GOT3 (cell line): Measurements from ENCODE around the gene CCDC102A.

Experiments
- DNase-seq: peaks from one replicate; lab custom pipeline; 2025; ENCODE audit warnings: mixed read lengths; lab: John Stamatoyannopoulos, UW

Gene CCDC102A

DNA sequence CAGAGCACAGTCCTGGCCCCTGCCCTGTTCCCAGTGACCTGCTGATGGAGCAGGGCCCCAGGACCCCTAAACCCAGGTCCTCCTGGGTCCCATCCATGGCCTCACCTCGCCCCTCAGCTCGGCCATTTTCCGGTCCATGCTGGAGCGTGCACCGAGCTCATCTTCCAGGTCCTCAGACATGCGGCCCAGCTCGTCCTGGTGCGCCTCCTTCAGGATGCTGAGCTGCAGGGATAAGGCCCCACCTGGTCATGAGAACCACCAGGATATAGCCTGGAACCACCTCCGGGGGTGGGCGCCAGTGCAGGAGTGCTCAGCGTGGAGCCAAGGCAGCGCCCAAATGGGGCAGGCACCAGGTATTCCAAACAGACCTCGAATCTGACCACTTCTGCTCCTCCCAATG, 17.9 kb downstream of the CCDC102A start:
- DNase-seq, result no peak

DNA sequence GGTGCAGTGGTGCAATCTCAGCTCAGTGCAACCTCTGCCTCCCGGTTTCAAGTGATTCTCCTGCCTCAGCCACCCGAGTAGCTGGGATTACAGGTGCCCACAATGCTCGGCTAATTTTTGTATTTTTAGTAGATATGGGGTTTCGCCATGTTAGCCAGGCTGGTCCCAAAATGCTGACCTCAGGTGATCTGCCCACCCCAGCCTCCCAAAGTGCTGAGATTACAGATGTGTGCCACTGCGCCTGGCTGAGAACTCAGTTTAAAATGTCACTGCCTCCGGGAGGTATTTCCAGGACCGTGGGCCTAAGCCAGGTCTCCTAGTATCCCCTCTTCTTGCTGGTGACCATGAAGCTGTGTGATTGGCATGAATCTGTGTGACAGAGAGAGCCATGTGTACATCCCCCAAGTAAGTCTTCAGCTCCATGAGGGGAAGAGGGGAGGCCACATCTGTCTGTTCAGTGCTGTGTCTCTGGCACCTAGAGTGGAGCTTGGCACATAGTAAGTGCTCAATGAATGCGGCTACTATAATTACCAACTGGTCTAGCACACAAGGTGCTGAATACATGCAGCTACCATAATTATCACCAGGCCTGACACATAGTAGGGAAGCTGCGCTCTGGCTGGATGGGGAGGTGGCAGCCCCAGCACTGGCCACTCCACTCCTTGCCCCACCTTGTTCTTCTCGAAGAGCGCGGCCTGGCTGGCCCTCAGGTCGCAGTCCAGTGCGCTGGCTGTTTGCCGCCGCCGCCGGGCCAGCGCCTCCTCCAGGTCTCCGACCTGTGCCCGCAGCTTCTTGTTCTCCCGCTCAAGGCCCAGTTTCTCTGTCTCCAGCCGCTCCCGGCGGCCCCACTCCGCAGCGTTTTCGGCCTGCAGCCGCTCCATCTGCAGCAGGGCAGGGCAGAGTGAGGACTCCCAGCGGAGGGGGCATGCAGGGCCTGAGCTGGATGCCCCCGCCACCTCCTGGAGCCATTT, 18.7 kb downstream of the CCDC102A start:
- no peak for DNase-seq

DNA sequence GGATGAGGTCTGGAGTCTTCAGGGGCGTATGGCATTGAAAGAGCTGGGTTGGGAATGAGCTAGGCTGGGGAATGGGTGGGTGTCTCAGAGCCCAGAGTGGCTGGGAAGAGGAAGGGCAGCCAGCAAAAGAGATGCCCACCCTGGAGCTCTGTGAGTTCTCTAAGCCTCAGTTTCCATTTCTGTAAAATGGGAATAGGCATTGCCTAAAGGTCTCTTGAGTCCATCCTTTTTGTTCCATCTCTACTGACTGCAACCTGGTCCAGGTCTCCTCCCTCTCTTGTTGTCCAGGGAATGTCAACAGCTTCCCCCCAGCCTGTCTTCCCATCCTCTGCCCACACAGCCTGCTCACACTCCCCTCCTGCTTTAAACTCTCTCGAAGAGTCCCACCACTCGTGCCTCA, 19.6 kb downstream of the CCDC102A start:
- DNase-seq, result no peak

DNA sequence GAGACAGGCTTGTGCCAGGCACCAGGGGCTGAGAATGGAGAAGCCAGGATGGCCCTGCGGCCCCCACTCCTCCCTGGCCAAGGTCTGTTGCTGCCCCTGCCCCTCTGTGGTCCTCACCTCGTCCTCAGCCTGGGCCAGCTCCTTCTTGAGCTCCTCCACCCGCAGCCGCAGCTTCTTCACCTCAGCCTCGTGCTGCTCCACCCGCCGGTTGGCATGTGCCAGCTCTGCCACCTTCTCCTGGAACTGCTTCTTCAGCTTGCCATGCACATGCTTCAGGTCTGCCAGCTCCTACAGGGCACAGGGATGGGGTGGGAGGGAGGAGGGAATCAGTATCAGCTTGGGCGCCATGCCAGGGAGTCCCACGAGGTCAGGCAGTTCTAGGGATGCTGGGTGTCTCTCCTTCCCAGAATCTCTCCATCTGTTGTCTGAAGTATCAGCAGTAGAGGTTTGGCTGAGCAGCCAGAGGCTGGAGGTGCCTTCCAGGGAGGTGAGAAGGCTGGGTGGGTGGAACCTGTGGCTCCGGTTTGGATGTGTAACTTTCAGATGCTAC, 20.1 kb downstream of the CCDC102A start:
- no peak for DNase-seq

DNA sequence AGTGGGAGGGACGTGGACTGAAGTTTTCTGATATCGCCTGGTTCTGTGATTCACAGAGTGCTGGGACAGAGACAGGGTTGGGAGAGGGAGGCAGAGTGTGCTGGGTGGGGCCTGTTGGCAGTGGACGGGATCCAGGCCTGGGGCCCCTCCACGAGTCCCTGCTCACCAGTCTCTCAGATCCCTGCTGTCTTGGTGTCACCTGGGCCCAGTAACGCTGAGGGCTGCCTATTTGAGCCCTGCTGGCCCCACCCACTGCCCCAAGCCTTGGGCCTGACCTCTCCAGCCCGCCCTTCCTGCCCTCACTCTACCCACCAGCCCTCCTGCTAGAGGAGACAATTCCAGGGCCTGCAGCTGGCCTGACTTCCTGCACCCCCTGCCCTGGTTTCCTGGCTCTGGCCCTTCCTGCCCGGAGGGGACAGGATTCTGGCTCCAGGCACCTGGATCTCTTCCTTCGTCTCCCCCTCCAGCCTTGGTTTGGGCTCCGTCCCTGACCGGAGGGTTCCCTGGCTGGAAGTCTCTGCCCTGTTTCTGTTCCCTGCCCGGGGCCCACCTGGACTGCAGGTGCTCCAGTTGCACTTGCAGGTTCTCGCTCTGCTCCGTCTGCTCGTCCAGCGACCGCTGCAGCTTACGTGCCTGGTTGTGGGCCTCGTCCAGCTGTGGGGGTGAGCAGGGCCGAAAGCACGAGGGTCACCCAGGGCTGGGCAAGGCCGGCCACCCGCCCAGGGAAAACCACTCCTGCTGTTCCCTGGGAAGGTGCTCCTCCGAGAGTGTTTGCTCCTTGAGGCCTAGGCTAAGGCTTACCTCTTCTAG, 21.4 kb downstream of the CCDC102A start:
- no peak for DNase-seq

DNA sequence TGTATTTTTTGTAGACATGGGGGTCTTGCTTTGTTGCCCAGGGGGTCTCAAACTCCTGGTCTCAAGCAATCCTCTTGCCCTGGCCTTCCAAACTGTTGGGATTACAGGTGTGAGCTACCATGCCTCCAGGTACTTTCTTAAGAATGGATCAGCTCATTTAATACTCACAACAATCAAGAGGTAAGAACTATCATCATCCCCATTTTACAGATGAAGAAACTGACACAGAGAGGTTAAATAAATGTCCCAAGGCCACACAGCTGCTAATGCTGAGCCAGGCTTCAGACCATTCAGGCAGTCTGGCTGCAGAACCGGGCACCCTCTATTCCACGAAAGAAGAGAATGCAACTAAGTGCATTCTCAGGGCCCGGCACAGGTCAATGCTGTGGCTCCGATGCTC, 22.0 kb downstream of the CCDC102A start:
- no peak for DNase-seq

DNA sequence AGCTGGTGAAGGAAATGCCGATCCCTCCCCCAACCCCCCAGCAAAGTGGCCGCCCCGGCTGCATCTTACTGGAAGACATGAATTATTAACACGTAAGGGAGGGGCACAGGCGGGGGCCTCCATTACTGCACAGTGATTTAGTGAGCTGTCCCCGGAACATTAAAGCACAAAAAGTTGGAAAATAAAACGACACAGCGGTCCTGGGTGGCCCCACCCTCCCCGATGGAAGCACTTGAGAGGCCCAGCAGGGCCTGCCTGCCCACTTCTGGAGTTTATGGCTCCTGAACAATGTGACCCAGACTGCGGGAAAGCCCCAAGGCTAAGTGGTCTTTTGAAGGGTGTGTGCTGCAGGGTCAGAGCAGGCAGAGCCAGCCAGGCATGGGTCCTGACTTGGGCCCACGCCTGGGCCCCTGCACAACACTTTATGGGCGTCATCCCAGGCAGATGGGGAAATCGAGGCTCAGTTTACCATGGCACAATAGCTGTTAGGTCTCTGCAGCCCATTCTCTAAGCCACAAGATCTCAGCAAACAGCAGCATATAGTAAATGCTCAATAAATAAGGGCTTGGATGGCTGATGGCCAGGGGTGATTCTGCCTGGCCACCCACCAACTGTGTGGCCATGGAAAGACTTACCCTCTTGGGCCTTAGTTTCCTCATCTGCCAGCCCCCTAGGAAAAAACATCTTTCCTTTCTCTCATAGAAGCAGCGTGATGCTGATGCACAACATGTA, 22.8 kb downstream of the CCDC102A start:
- no peak for DNase-seq

GRCh38 chr16:57512296-57513001, 23.9 kb downstream of the CCDC102A start:
- no peak for DNase-seq

- DNase-seq, result no peak
Measured at GRCh38 chr16:57510016-57510871, 26.1 kb downstream of the CCDC102A start.

DNA sequence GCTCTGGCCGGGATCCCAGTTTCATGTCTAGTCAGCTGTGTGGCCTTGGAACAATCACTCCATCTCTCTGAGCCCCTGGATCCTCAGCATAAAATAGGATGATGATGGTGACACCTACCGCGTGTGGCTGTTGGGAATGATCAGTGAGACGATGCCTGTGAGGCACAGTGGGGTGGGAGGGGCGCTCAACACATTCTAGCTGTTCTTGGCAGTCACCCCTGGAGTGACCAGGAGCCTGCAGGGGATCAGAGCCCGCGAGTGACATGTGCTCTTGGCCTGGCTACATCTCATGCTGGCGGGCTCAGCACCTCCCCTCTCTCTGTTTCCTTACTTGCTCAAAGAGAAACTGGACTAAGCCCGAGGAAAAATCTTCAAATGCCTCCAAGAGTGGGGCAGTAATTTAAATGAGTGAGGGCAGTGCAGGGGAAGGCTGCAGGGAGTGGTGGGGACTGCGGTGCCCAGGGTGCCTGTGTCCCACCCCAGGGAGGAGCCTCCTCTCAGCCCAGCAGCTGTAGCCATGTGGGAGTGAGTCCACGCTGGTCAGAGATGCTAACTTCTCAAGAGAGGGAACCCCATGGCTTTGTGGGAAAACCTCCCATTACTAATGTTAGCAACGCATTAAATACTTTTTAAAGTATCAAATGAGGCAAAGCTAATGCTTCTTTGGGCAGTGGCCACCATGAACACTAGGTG, 27.0 kb downstream of the CCDC102A start:
- DNase-seq, result no peak

DNA sequence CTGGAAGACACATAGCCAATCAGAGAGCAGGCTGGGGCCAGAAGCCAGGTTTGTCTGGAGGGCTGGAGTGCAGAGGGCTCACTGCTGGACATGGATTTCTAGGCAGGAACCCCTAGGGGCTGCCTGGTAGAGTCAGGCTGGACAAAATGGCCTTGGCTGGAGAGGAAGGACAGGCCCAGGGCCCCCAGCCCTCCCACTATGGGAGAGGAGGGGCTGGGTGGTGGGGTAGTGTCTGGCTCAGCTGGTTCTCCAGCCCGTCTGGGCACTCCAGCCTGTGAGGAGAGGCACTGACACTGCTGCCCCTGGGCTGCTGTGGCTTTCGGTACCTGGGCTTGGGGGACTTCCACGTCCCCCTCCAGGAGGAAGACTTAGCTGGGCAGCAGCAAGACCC, 28.3 kb downstream of the CCDC102A start:
- DNase-seq, result no peak

DNA sequence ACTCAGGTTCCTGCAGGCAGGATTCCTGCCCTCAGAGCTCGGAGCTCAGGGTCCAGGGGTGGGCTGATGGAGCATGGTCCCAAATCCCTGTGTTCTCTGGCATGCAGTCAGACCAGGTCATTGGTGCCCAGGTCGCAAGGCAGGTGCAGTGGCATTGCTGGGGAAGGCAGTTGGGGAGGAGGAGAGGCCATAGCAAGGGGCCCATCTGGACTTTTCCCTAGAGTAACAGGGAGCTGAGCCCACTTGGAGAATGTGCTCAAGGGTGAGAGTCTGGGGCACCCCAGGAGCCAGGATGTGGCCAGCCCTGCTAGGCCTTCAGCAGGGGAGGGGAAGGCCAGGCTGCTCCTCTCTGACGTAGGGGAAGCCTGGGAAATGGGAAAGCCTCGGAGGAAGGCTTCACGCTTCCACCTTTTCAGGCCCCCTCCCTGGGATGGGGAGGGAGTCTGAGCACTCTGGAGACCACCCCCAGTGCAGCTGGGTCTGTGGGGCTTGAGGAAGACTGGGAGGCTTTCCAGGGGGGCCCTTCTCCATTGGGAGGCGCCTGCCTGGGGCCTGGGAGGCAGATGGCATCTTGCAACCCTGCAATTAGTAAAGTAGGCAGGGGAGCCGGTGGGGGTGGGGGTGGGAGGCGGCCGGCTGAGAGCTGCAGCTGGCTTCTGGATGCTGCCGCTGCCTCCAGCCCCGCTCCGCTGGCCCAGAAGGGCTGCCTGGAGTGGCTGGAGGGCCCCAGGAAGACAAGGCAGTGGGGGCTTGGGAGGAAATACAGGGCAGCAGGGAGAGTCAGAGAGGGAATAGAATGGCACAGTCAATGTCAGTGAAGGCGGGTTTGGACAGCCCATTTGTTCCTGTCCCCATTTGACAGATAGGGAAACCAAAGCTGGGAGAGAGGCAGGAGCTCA, 29.0 kb downstream of the CCDC102A start:
- no peak for DNase-seq

DNA sequence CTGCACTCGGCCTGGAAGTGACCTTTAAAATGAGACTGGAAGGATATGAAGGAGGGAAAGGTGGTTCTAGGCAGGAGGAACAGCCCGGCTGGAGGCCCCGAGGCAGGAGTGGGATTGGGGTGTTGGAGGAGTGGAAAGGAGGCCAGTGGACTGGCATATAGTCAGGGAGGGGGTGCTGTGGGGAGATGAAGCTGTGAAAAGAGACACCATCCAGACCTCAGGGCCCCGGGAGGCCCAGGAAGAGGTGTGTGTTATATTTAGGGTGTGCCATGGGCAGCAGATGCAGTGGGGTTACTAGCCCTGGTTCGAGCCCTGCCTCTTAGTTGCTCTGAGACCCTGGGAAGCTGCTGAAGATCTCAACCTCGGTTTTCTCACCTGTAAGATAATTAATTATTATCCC, 31.2 kb downstream of the CCDC102A start:
- DNase-seq, result no peak

DNA sequence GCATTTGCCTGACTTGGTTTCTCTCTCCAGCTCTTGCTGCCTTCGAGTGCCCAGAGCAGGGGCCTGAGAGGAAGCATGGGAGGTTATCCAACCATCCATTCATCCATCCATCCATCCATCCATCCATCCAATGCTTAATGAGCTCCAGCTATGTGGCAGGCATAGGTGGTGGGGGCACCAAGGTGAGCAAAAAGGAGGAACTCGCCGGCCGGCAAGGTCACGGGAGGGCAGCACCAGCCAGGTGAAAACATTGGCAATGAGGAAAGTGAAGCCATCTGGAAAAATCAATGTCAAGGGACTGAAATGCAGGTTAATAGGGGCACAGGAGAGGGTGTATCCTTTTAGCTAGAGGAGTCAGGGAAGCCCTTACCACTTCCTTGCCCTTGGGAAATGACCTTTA, 31.9 kb downstream of the CCDC102A start:
- DNase-seq, result no peak

DNA sequence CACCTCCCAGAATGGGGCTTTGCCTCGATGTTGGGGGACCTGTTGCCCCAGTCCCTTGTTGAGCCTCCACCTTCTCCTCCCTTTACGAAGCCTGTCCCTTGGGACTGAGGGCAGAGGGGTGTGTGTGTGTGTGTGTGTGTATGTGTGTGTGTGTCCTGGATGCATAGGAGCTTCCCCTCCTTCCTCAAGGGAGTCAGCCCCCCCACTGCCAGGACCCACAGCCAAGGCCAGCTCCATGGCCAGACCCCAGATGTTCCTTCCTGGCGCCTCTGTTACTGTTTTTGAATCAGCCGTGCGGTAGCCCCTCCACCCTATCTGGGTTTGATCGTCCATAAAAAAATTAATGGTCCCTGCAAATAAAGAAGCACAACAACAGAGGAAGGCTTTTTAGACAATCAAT, 32.4 kb downstream of the CCDC102A start:
- no peak for DNase-seq

GRCh38 chr16:57503366-57503765, 33.0 kb downstream of the CCDC102A start:
- no peak for DNase-seq

- DNase-seq, result no peak
Measured at GRCh38 chr16:57502048-57502775, 34.2 kb downstream of the CCDC102A start.

DNA sequence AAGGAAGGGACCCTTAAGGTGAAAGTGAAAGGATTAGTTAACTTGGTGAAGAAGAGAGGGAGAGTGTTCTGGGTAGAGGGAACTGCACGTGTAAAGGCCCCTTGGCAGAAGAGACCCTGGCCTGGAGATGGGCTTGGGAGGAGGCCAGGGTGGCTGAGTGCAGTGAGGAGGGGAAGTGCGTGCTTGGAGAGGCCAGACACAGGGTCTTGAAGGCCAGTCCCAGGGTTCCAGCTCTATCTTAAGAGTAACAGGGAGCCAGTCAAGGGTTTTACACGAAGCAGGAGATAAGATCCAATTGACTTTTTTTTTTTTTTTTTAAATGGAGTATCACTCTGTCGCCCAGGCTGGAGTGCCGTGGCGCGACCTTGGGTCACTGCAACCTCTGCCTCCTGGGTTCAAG, 34.9 kb downstream of the CCDC102A start:
- no peak for DNase-seq
